HepG2 (cell line): ENCODE data around the gene PIGV. TPM values are rescaled to one million over a fixed set of nuclear protein-coding genes. Genes with fewer than 3 reads are reported as not detected.

ENCODE experiments used
- CBFB ChIP-seq: sonication (generic); formaldehyde crosslinking; IDR thresholded peaks from 2 replicates; pipeline ENCODE4 v1.4.0; 2020; ENCODE audit warnings: missing genetic modification reagents
- FOXK1 ChIP-seq: sonication (generic); formaldehyde crosslinking; IDR thresholded peaks from 2 replicates; pipeline ENCODE4 v1.4.0; 2020; ENCODE audit warnings: low read depth, missing genetic modification reagents, borderline replicate concordance
- FOXO1 ChIP-seq: sonication (generic); formaldehyde crosslinking; IDR thresholded peaks from 2 replicates; pipeline ENCODE4 v1.4.0; 2020; ENCODE audit warnings: missing genetic modification reagents
- KDM3A ChIP-seq: IDR thresholded peaks from 2 replicates; pipeline ENCODE4 v1.6.1; 2018; ENCODE audit warnings: low read depth, missing compliant biosample characterization
- RFXANK ChIP-seq: IDR thresholded peaks from 2 replicates; pipeline ENCODE4 v1.6.1; 2016
- ZBTB3 ChIP-seq: sonication (generic); formaldehyde crosslinking; IDR thresholded peaks from 2 replicates; pipeline ENCODE4 v1.4.0; 2020; ENCODE audit warnings: low read depth, mild to moderate bottlenecking, moderate library complexity, missing genetic modification reagents, borderline replicate concordance
- ZNF180 ChIP-seq: sonication (generic); formaldehyde crosslinking; IDR thresholded peaks from 2 replicates; pipeline ENCODE4 v1.4.0; 2020; ENCODE audit warnings: low read depth, missing genetic modification reagents, borderline replicate concordance
- ZNF34 ChIP-seq: sonication (generic); formaldehyde crosslinking; IDR thresholded peaks from 2 replicates; pipeline ENCODE4 v1.4.0; 2020; ENCODE audit warnings: mild to moderate bottlenecking, missing genetic modification reagents, borderline replicate concordance
- ZNF558 ChIP-seq: sonication (generic); formaldehyde crosslinking; IDR thresholded peaks from 2 replicates; pipeline ENCODE4 v1.9.0; 2022; ENCODE audit warnings: mild to moderate bottlenecking, missing genetic modification reagents, borderline replicate concordance
- ZNF7 ChIP-seq: IDR thresholded peaks from 2 replicates; pipeline ENCODE4 v1.6.1; 2016; ENCODE audit warnings: missing biosample characterization, missing genetic modification reagents
- ZSCAN30 ChIP-seq: sonication (generic); formaldehyde crosslinking; IDR thresholded peaks from 2 replicates; pipeline ENCODE4 v1.5.0; 2020; ENCODE audit warnings: mild to moderate bottlenecking, missing genetic modification reagents
- polyA plus RNA-seq, 8 experiments: library from polyadenylated mRNA; depleted of rRNA in 3 of 8; stranded (reverse) in 7 of 8; unstranded in 1 of 8; fragments of >200 nt; fragmentation: Illumina TruSeq in 4 of 8; extraction: Trizol in 4 of 8; gene quantifications; 2 replicates each; pipeline versions ENCODE4 v1.2.1 to v1.2.3, GENCODE V29; 2011 to 2016; ENCODE audit warnings: low read depth in 4 of 8, missing spikeins in 1 of 8, mixed read lengths in 1 of 8; ENCODE audit not compliant: insufficient read depth in 1 of 8
- total RNA-seq, 5 experiments: library from RNA; depleted of rRNA; stranded (reverse); fragments of >200 nt; fragmentation: Illumina TruSeq; extraction: Trizol; gene quantifications; 2 replicates each; pipeline ENCODE4 v1.2.3, GENCODE V29; 2016; ENCODE audit warnings: low read depth in 1 of 5
- TF ChIP-seq, protein P1 (sequence below): sonication (generic); formaldehyde crosslinking; IDR thresholded peaks from 2 replicates; pipeline ENCODE4 v1.4.0; 2020; ENCODE audit warnings: mild to moderate bottlenecking, missing genetic modification reagents, borderline replicate concordance
- TF ChIP-seq, protein P2 (sequence below): sonication (generic); formaldehyde crosslinking; IDR thresholded peaks from 2 replicates; pipeline ENCODE4 v1.4.0; 2020; ENCODE audit warnings: missing genetic modification reagents
- TF ChIP-seq, protein P3 (sequence below): sonication (generic); formaldehyde crosslinking; IDR thresholded peaks from 2 replicates; pipeline ENCODE4 v1.4.0; 2020; ENCODE audit warnings: missing genetic modification reagents, borderline replicate concordance
- TF ChIP-seq, protein P4 (sequence below): sonication (generic); formaldehyde crosslinking; IDR thresholded peaks from 2 replicates; pipeline ENCODE4 v1.4.0; 2020; ENCODE audit warnings: missing genetic modification reagents
- TF ChIP-seq, protein P5 (sequence below): fragments of 450-650 bp; IDR thresholded peaks from 2 replicates; pipeline ENCODE4 v1.6.1; 2016

PIGV gene
- total and polyA plus RNA-seq, 2 of the 13 experiments (the other 11 are each of a cell fraction or from before 2014, with no cell fraction given), result 13.5 to 22.7 TPM

DNA sequence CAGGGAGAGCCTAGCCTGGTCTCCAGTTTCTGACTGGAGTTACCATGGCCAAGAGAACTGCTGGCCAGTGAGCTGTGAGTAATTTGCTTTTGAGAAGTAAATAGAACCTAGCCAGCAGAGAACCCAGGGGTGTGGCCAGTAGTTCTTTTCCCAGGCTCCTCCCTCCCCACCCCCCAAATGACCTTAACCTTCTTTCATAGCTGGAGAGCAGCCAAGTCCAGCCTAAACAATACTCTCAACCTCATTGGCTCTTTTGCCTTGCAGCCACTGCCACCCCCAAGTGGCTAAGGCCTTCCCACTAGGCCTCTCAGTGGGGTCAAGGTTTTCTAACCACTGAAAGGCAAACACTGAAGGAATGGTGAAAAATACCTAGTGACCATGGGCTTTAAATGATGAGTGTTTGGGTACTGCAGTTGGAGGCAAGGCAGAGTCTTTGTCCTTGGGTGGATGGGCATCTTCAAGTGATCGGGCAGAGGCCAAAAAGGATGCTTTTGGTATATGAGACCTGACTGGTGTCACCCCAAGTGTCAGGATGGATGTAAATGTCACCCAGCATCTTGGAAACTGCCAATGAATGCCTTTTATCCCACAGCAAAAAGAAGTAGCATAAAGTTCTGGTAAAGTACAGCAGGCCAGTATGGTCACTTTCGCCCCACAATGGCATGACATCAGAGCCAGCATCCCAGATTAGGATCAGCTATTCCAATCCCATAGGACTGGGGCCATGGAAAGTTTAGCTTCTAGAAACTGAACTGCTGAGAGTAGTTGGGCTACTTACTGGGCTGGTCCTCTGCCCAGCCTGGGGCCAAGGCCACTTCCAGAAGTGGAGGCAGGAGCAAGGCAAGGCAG is 3.5 kb upstream of the PIGV start (continued):
- TF ChIP-seq, protein P1, sequence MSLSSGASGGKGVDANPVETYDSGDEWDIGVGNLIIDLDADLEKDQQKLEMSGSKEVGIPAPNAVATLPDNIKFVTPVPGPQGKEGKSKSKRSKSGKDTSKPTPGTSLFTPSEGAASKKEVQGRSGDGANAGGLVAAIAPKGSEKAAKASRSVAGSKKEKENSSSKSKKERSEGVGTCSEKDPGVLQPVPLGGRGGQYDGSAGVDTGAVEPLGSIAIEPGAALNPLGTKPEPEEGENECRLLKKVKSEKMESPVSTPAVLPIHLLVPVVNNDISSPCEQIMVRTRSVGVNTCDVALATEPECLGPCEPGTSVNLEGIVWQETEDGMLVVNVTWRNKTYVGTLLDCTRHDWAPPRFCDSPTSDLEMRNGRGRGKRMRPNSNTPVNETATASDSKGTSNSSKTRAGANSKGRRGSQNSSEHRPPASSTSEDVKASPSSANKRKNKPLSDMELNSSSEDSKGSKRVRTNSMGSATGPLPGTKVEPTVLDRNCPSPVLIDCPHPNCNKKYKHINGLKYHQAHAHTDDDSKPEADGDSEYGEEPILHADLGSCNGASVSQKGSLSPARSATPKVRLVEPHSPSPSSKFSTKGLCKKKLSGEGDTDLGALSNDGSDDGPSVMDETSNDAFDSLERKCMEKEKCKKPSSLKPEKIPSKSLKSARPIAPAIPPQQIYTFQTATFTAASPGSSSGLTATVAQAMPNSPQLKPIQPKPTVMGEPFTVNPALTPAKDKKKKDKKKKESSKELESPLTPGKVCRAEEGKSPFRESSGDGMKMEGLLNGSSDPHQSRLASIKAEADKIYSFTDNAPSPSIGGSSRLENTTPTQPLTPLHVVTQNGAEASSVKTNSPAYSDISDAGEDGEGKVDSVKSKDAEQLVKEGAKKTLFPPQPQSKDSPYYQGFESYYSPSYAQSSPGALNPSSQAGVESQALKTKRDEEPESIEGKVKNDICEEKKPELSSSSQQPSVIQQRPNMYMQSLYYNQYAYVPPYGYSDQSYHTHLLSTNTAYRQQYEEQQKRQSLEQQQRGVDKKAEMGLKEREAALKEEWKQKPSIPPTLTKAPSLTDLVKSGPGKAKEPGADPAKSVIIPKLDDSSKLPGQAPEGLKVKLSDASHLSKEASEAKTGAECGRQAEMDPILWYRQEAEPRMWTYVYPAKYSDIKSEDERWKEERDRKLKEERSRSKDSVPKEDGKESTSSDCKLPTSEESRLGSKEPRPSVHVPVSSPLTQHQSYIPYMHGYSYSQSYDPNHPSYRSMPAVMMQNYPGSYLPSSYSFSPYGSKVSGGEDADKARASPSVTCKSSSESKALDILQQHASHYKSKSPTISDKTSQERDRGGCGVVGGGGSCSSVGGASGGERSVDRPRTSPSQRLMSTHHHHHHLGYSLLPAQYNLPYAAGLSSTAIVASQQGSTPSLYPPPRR (CRISPR knock-in tag), result peak; percentile 81; the same call in 1 of the 2 replicates
- TF ChIP-seq ZNF34, result no peak
- TF ChIP-seq CBFB (CRISPR knock-in tag), result peak; percentile 99
- peak; percentile 69; the same call in 1 of the 2 replicates for TF ChIP-seq FOXK1 (CRISPR knock-in tag)
- 0 out of 2 replicates have a peak, but pooled peaks have one; percentile 59 for TF ChIP-seq ZBTB3 (CRISPR knock-in tag)
- TF ChIP-seq, protein P2, sequence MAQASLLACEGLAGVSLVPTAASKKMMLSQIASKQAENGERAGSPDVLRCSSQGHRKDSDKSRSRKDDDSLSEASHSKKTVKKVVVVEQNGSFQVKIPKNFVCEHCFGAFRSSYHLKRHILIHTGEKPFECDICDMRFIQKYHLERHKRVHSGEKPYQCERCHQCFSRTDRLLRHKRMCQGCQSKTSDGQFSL, result no peak
- TF ChIP-seq FOXO1 (CRISPR knock-in tag), result peak; percentile 22; the same call in 1 of the 2 replicates
- TF ChIP-seq, protein P3, sequence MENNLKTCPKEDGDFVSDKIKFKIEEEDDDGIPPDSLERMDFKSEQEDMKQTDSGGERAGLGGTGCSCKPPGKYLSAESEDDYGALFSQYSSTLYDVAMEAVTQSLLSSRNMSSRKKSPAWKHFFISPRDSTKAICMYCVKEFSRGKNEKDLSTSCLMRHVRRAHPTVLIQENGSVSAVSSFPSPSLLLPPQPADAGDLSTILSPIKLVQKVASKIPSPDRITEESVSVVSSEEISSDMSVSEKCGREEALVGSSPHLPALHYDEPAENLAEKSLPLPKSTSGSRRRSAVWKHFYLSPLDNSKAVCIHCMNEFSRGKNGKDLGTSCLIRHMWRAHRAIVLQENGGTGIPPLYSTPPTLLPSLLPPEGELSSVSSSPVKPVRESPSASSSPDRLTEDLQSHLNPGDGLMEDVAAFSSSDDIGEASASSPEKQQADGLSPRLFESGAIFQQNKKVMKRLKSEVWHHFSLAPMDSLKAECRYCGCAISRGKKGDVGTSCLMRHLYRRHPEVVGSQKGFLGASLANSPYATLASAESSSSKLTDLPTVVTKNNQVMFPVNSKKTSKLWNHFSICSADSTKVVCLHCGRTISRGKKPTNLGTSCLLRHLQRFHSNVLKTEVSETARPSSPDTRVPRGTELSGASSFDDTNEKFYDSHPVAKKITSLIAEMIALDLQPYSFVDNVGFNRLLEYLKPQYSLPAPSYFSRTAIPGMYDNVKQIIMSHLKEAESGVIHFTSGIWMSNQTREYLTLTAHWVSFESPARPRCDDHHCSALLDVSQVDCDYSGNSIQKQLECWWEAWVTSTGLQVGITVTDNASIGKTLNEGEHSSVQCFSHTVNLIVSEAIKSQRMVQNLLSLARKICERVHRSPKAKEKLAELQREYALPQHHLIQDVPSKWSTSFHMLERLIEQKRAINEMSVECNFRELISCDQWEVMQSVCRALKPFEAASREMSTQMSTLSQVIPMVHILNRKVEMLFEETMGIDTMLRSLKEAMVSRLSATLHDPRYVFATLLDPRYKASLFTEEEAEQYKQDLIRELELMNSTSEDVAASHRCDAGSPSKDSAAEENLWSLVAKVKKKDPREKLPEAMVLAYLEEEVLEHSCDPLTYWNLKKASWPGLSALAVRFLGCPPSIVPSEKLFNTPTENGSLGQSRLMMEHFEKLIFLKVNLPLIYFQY (CRISPR knock-in tag), result no peak
- TF ChIP-seq, protein P4, sequence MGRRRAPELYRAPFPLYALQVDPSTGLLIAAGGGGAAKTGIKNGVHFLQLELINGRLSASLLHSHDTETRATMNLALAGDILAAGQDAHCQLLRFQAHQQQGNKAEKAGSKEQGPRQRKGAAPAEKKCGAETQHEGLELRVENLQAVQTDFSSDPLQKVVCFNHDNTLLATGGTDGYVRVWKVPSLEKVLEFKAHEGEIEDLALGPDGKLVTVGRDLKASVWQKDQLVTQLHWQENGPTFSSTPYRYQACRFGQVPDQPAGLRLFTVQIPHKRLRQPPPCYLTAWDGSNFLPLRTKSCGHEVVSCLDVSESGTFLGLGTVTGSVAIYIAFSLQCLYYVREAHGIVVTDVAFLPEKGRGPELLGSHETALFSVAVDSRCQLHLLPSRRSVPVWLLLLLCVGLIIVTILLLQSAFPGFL, result no peak
- 0 out of 2 replicates have a peak, but pooled peaks have one; percentile 57 for TF ChIP-seq ZSCAN30 (CRISPR knock-in tag)
- no peak for TF ChIP-seq RFXANK (CRISPR knock-in tag)
- TF ChIP-seq ZNF7 (CRISPR knock-in tag), result no peak
- no peak for TF ChIP-seq ZNF558 (CRISPR knock-in tag)
- TF ChIP-seq ZNF180 (CRISPR knock-in tag), result no peak
- no peak for TF ChIP-seq KDM3A
- TF ChIP-seq, protein P5, sequence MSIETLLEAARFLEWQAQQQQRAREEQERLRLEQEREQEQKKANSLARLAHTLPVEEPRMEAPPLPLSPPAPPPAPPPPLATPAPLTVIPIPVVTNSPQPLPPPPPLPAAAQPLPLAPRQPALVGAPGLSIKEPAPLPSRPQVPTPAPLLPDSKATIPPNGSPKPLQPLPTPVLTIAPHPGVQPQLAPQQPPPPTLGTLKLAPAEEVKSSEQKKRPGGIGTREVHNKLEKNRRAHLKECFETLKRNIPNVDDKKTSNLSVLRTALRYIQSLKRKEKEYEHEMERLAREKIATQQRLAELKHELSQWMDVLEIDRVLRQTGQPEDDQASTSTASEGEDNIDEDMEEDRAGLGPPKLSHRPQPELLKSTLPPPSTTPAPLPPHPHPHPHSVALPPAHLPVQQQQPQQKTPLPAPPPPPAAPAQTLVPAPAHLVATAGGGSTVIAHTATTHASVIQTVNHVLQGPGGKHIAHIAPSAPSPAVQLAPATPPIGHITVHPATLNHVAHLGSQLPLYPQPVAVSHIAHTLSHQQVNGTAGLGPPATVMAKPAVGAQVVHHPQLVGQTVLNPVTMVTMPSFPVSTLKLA, result no peak
